Cardiac fibroblast (primary cell): ENCODE results near the gene PPP1CC.

ENCODE experiments used
- DNase-seq, 2 donors: peaks; one replicate each; pipeline versions ENCODE4 v3.0.0 to v3.0.0-alpha.2; 2010; ENCODE audit warnings: low read depth in 2 of 2
- H3K4me3 ChIP-seq, 2 donors: replicated peaks in 1 of 2; 1 replicate in 1 of 2; 2 replicates in 1 of 2; pipeline ENCODE4 v1.5.1; 2011; ENCODE audit warnings: low read depth in 2 of 2, low read length in 2 of 2, mild to moderate bottlenecking in 2 of 2, moderate library complexity in 1 of 2
- CTCF ChIP-seq: IDR thresholded peaks from one replicate; pipeline ENCODE4 v1.5.1; 2011; ENCODE audit warnings: low read depth, mild to moderate bottlenecking, low read length, inconsistent platforms

The PPP1CC gene

GRCh38 chr12:110745542-110746284 lies 3.0 kb upstream of the PPP1CC start:
- H3K4me3 ChIP-seq = no peak overlapping the region
- peak; percentile 23 to 43 for DNase-seq

DNA sequence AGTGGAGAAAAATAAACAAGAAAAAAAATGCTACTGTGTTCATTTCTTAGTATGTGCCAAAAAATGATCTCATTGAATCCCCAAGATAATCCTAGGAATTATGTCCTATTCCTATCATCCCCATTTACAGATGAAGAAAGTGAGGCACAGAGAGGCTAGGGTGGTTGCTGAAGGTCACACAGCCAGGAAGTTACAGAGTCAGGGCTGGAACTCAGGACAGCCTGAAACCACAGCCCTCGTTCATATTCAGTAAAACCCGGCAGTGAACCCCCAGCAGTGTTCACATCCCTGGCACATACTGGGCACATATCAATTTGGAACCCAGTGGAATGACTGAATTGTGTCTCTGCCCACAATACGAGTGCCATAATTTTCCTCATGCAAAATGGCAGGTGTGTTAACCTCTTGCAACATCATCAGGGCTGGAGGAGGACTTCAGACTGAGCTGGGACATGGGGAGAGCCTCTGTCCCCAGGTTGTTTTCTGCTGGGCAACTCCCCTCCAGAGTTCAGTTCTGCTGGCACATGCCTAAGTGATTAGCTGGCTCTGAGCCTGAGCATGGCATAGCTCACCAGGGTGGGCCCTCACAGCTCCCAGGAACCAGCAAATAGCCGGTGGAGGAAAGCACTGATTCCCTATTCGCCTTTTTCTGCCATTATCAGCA lies 2.0 kb upstream of the PPP1CC start:
- H3K4me3 ChIP-seq = no peak overlapping the region
- no peak for DNase-seq
- no peak for TF ChIP-seq CTCF

More at GRCh38 chr12:110745542-110746284, 3.0 kb upstream of the PPP1CC start:
- no peak for TF ChIP-seq CTCF

DNA sequence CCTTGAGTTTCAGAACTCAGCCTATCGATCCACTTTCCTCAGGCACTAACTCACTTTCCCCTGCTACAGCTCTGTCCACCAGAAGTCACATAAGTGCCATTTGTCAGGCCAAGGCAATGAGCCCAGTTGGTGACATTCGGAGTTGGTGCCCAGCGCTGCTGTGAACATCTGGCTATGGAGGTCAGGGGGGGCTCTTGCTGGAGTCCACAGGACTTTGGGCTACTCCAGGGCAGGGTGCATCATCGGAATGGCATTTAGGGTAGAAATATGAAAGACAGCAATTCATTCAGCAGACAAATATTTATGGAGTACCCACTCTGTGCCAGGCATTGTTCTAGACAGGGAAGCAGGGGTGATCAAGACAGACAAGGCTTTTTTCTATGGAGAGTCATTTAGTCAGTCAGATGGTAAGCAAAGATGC lies 1.5 kb upstream of the PPP1CC start:
- peak; percentile 58 to 78 for DNase-seq
- no peak overlapping the region for H3K4me3 ChIP-seq
- TF ChIP-seq CTCF = no peak

DNA sequence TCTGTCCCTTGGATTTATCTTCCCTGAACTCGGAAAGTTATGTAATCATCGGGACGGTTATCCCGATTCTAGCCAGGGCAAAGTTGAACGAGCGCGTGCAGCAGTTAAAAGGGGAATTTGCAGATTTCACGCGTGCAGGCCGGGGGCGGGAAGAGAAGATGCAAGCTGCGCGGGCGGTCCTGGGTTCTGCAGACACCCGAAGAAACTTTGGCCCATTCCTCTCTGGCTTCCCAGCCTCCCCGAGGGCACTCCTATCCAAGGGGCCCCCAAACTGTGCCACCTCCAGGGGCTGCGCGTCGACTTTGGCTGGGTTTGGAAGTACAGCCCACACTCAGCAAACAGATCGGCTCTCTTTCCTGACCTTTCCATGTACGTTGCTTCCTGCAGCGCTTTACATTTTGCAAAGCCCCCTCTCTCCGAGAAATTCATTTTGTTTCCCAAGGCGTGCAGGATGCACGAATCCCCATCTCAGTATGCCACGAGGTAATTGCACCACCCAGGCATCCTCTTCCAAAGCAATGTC lies 941 bp upstream of the PPP1CC start:
- TF ChIP-seq CTCF = no peak
- H3K4me3 ChIP-seq = peak overlapping the region in 1 of 2 donors; percentile 64
- DNase-seq = peak; percentile 42 to 48

GRCh38 chr12:110742096-110742717 lies 484 bp downstream of the PPP1CC start:
- peak overlapping the region; percentile 86 to 90 for H3K4me3 ChIP-seq
- no peak for TF ChIP-seq CTCF
- DNase-seq = no peak

GRCh38 chr12:110741341-110742095 lies 1.2 kb downstream of the PPP1CC start:
- peak; percentile 40 to 51 for DNase-seq
- TF ChIP-seq CTCF = no peak

More at GRCh38 chr12:110741341-110742095, 1.2 kb downstream of the PPP1CC start:
- H3K4me3 ChIP-seq = peak overlapping the region; percentile 86 to 90
